ENCODE measurements around the gene RNF114.
"Not testable (repeated sequence)": the region's sequence is repeated elsewhere in the genome, so short reads cannot be mapped to it uniquely, and the experiment has no call there.

RNF114 gene

GRCh38 chr20:49892817-49893216, 43.4 kb upstream of the RNF114 start:
- Mint-ChIP-seq H3K9me3 (peaks cover 13% of the 10 kb centered on the region), H3K27me3 (ENCODE audit: low read depth, poor library complexity) (no peaks in the 10 kb centered on the region), H3K4me1 (peaks cover 63% of the 10 kb centered on the region), H3K4me3 (peak overlapping the region; percentile 57), H3K27ac (peak overlapping the region; percentile 92), H3K36me3 (ENCODE audit: low read depth) (peaks cover 12% of the 10 kb centered on the region)
- DNase-seq: no peak
- no peak for TF ChIP-seq CTCF (IDR thresholded peaks at IDR 0.05)

- Mint-ChIP-seq H3K4me1 (peaks cover 58% of the 10 kb centered on the region), H3K9me3 (peaks cover 18% of the 10 kb centered on the region), H3K36me3 (ENCODE audit: low read depth) (peaks cover 11% of the 10 kb centered on the region), H3K27ac (peak overlapping the region; percentile 92), H3K4me3 (peak overlapping the region; percentile 57), H3K27me3 (ENCODE audit: low read depth, poor library complexity) (no peaks in the 10 kb centered on the region)
- TF ChIP-seq CTCF (IDR thresholded peaks at IDR 0.05): no peak
- no peak for DNase-seq
Measured at GRCh38 chr20:49893242-49894072, 42.7 kb upstream of the RNF114 start.

GRCh38 chr20:49894073-49894470, 42.1 kb upstream of the RNF114 start:
- Mint-ChIP-seq H3K4me3 (no peak overlapping the region), H3K4me1 (peaks cover 57% of the 10 kb centered on the region), H3K9me3 (peaks cover 24% of the 10 kb centered on the region), H3K27me3 (ENCODE audit: low read depth, poor library complexity) (no peaks in the 10 kb centered on the region), H3K27ac (peak overlapping the region; percentile 81), H3K36me3 (ENCODE audit: low read depth) (peaks cover 15% of the 10 kb centered on the region)
- no peak for TF ChIP-seq CTCF (IDR thresholded peaks at IDR 0.05)
- DNase-seq: no peak

- H3K36me3 Mint-ChIP-seq (ENCODE audit: low read depth): peaks cover 24% of the 10 kb centered on the region
- not testable (repeated sequence) for DNase-seq; H3K27me3 Mint-ChIP-seq (ENCODE audit: low read depth, poor library complexity); H3K4me3 Mint-ChIP-seq; H3K27ac Mint-ChIP-seq
- peaks cover 53% of the 10 kb centered on the region for H3K4me1 Mint-ChIP-seq
- peaks cover 35% of the 10 kb centered on the region for H3K9me3 Mint-ChIP-seq
Measured at GRCh38 chr20:49895474-49896093, 40.6 kb upstream of the RNF114 start.

- H3K9me3 Mint-ChIP-seq: peaks cover 35% of the 10 kb centered on the region
- H3K4me3 Mint-ChIP-seq: no peak overlapping the region
- peaks cover 24% of the 10 kb centered on the region for H3K36me3 Mint-ChIP-seq (ENCODE audit: low read depth)
- TF ChIP-seq CTCF (IDR thresholded peaks at IDR 0.05): no peak
- no peaks in the 10 kb centered on the region for H3K27me3 Mint-ChIP-seq (ENCODE audit: low read depth, poor library complexity)
- no peak for DNase-seq
- H3K27ac Mint-ChIP-seq: no peak overlapping the region
- H3K4me1 Mint-ChIP-seq: peaks cover 47% of the 10 kb centered on the region
Measured at GRCh38 chr20:49896204-49896603, 40.0 kb upstream of the RNF114 start.

GRCh38 chr20:49899541-49900383, 36.4 kb upstream of the RNF114 start:
- Mint-ChIP-seq H3K36me3 (ENCODE audit: low read depth) (peaks cover 37% of the 10 kb centered on the region), H3K9me3 (peaks cover 35% of the 10 kb centered on the region), H3K4me3 (no peak overlapping the region), H3K4me1 (peaks cover 16% of the 10 kb centered on the region), H3K27me3 (ENCODE audit: low read depth, poor library complexity) (no peaks in the 10 kb centered on the region), H3K27ac (no peak overlapping the region)
- TF ChIP-seq CTCF (IDR thresholded peaks at IDR 0.05): no peak
- no peak for DNase-seq
